Measurements from ENCODE around the gene OPA3. TPM values are rescaled to one million over a fixed set of nuclear protein-coding genes. Genes with fewer than 3 reads are reported as not detected.

The OPA3 gene
- total and polyA plus RNA-seq, 12 donors = 10.2 to 27.9 (median 23.5) TPM

DNA sequence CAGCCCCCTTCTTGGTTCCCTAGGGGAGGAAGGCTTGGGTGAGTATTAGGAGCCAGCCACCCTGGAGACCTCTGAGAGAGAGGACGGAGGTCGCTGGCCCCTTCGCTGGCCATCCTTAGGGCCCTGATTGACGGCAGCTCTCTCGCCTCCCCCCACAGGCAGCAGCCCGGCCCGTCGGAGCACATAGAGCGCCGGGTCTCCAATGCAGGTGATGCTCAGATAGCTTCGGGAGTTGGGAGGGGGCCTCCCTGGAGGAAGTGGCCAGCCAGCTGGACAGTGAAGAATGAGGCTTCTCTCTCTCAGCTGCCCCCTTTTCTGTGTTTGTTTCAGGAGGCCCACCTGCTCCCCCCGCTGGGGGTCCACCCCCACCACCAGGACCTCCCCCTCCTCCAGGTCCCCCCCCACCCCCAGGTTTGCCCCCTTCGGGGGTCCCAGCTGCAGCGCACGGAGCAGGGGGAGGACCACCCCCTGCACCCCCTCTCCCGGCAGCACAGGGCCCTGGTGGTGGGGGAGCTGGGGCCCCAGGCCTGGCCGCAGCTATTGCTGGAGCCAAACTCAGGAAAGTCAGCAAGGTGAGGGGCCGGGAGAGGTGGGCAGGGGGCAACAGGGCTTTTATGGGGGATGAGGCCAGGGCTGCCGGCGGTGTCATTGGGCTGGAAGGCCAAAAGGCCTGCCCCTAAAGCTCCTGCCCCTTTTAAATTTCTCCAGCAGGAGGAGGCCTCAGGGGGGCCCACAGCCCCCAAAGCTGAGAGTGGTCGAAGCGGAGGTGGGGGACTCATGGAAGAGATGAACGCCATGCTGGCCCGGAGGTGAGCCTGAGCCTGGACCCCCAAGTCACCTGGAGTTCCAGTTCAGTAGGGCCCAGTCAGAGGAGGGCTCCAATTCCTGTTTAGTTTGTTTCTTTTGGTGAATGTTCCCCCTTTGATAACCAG is 62.3 kb downstream of the OPA3 start:
- DNase-seq = no peak
- TF ChIP-seq, protein P1, sequence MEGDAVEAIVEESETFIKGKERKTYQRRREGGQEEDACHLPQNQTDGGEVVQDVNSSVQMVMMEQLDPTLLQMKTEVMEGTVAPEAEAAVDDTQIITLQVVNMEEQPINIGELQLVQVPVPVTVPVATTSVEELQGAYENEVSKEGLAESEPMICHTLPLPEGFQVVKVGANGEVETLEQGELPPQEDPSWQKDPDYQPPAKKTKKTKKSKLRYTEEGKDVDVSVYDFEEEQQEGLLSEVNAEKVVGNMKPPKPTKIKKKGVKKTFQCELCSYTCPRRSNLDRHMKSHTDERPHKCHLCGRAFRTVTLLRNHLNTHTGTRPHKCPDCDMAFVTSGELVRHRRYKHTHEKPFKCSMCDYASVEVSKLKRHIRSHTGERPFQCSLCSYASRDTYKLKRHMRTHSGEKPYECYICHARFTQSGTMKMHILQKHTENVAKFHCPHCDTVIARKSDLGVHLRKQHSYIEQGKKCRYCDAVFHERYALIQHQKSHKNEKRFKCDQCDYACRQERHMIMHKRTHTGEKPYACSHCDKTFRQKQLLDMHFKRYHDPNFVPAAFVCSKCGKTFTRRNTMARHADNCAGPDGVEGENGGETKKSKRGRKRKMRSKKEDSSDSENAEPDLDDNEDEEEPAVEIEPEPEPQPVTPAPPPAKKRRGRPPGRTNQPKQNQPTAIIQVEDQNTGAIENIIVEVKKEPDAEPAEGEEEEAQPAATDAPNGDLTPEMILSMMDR (IDR thresholded peaks at IDR 0.05) = no peak
- H3K4me3 ChIP-seq = no peak overlapping the region
- H3K27me3 ChIP-seq = no peaks in the 10 kb centered on the region
- no peak for ATAC-seq
- H3K36me3 ChIP-seq = peaks cover 0 to 100% (median 33%) of the 10 kb centered on the region in 9 donors
- H3K4me1 ChIP-seq = peaks cover 0 to 65% (median 7%) of the 10 kb centered on the region in 9 donors
- intact Hi-C loops (cut with DNase I) = loop anchor here (2.0 to 5.0 kb wide), 5 partner anchors 35 to 121 kb away; no protein-coding TSS in a partner anchor
- 86 to 88% methylated on average over 24 of the region's 24 CpGs for WGBS, 2 donors
- no peaks in the 10 kb centered on the region for H3K9me3 ChIP-seq
- H3K27ac ChIP-seq = peak overlapping the region in 1 of 10 donors; percentile 13

DNA sequence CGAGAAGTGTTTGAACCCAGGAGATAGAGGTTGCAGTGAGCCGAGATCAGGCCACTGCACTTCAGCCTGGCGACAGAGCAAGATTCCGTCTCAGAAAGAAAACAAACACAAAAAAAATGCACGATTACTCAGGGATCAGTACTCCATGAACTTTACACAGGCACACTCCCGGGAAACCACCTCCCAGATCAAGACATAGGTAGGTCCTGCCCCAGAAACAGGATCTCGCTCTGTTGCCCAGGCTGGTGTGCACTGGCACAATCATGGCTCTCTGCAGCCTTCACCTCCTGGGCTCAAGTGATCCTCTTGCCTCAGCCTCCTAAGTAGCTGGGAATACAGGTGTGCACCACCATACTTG is 66.2 kb downstream of the OPA3 start:
- H3K36me3 ChIP-seq = peaks cover 0 to 79% (median 24%) of the 10 kb centered on the region in 9 donors
- no peak for DNase-seq
- TF ChIP-seq, protein P1 (IDR thresholded peaks at IDR 0.05) = no peak
- no peak overlapping the region for H3K27ac ChIP-seq
- H3K27me3 ChIP-seq = no peaks in the 10 kb centered on the region
- WGBS, 2 donors = 89 to 91% methylated on average over 7 of the region's 7 CpGs
- no peak overlapping the region for H3K4me3 ChIP-seq
- H3K9me3 ChIP-seq = no peaks in the 10 kb centered on the region
- intact Hi-C loops (cut with DNase I) = no loop called here
- H3K4me1 ChIP-seq = peaks cover 9 to 70% (median 28%) of the 10 kb centered on the region in 9 donors
- ATAC-seq = no peak

DNA sequence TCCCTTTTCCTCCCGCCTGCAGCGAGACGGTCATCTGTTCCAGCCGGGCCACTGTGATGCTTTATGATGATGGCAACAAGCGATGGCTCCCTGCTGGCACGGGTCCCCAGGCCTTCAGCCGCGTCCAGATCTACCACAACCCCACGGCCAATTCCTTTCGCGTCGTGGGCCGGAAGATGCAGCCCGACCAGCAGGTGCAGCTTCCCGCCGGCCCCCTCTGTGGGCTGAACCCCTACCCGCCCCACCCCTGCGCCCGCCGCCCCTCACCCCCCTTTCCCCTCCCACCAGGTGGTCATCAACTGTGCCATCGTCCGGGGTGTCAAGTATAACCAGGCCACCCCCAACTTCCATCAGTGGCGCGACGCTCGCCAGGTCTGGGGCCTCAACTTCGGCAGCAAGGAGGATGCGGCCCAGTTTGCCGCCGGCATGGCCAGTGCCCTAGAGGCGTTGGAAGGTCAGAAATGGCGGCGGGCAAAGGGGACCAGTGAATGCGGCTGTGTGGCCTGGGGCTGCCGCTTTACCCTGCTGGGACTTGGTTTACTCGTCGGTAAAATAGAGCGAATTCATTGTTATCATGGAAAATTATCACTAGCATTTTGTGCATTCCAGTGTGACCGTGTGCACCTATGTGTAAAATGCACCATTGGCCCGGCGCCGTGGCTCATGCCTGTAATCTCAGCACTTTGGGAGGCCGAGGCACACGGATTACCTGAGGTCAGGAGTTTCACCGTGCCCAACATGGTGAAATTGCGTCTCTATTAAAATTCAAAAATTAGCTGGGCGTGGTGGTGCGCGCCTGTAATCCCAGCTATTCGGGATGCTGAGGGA is 66.7 kb downstream of the OPA3 start:
- DNase-seq (no peak), ATAC-seq (no peak)
- Histone ChIP-seq H3K4me3 (no peak overlapping the region), H3K36me3 (peaks cover 0 to 73% (median 24%) of the 10 kb centered on the region in 9 donors), H3K9me3 (no peaks in the 10 kb centered on the region), H3K27ac (no peak overlapping the region), H3K4me1 (peaks cover 9 to 72% (median 32%) of the 10 kb centered on the region in 9 donors), H3K27me3 (no peaks in the 10 kb centered on the region)
- TF ChIP-seq, protein P1 (IDR thresholded peaks at IDR 0.05) = no peak
- 83 to 84% methylated on average over 50 of the region's 50 CpGs for WGBS, 2 donors
- intact Hi-C loops (cut with DNase I) = no loop called here

DNA sequence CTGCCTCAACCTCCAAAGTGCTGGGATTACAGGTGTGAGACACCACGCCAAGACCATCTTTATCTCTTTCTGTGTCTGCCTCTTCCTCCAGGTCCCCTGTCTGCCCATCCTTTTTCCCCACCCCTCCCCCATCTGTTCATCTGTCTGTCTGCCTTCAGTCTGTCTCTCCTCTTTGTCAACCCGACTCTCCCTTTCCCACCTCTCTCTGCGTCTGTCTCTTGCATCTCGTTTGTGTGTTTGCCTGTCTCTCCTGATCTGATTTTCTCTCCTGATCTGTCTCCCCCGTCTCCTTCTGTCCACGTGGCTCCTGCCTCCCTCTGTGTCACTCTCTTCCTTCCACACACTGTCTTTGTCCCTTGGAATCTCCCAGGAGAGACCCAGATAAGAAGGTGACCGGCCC is 67.4 kb downstream of the OPA3 start:
- H3K4me1 ChIP-seq = peaks cover 9 to 72% (median 37%) of the 10 kb centered on the region in 9 donors
- TF ChIP-seq, protein P1 (IDR thresholded peaks at IDR 0.05) = no peak
- DNase-seq (no peak), ATAC-seq (no peak)
- no peak overlapping the region for H3K4me3 ChIP-seq
- H3K27me3 ChIP-seq = no peaks in the 10 kb centered on the region
- intact Hi-C loops (cut with DNase I) = no loop called here
- WGBS, 2 donors = 46 to 50% methylated on average over 7 of the region's 7 CpGs
- H3K9me3 ChIP-seq = no peaks in the 10 kb centered on the region
- H3K27ac ChIP-seq = no peak overlapping the region
- H3K36me3 ChIP-seq = peaks cover 0 to 67% (median 24%) of the 10 kb centered on the region in 9 donors

All from heart right ventricle (tissue), 16 donors.